NB4 (cell line): ENCODE results near the gene MAN1A2.
"Not testable (repeated sequence)": the region's sequence is repeated elsewhere in the genome, so short reads cannot be mapped to it uniquely, and the experiment has no call there.

Experiments used
- DNase-seq: peaks from one replicate; pipeline ENCODE4 v3.0.0; 2010; ENCODE audit warnings: low read depth
- H3K4me3 ChIP-seq: one replicate; pipeline ENCODE4 v1.5.1; 2011; ENCODE audit warnings: mild to moderate bottlenecking, low read depth, low read length, moderate library complexity
- CTCF ChIP-seq: IDR thresholded peaks from one replicate; pipeline ENCODE4 v1.5.1; 2012; ENCODE audit warnings: low read depth, low read length
- MYC ChIP-seq: IDR thresholded peaks from 2 replicates; pipeline ENCODE4 v1.6.1; 2011; ENCODE audit warnings: low read depth, low read length
- POLR2A ChIP-seq: IDR thresholded peaks from 2 replicates; pipeline ENCODE4 v1.6.1; 2011; ENCODE audit warnings: mild to moderate bottlenecking; ENCODE audit not compliant: insufficient read length; ENCODE audit errors: extremely low read depth
- TF ChIP-seq, protein P1 (sequence below): IDR thresholded peaks from 2 replicates; pipeline ENCODE4 v1.6.1; 2011; ENCODE audit warnings: low read depth, low read length

Gene MAN1A2

DNA sequence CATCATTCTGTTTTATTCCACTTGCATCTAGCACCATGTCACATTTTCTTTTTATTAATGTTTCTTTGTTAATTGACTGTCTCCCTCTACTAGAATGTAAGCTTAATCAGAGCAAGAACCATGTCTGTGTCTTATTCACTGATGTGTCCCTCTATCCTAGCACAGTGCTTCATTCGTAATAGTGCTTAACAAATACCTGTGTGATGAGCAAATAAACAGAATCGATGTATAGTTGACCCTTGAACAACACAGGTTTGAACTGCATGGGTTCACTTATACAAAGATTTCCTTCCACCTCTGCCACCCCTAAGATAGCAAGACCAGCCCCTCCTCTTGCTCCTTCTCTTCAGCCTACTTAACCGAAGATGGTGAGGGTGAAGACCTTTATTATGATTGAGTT lies 42.9 kb upstream of the MAN1A2 start:
- H3K4me3 ChIP-seq: no peak overlapping the region
- no peak for DNase-seq
- no peak for TF ChIP-seq CTCF
- TF ChIP-seq POLR2A: no peak
- TF ChIP-seq MYC: no peak
- TF ChIP-seq, protein P1, sequence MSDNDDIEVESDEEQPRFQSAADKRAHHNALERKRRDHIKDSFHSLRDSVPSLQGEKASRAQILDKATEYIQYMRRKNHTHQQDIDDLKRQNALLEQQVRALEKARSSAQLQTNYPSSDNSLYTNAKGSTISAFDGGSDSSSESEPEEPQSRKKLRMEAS: no peak

DNA sequence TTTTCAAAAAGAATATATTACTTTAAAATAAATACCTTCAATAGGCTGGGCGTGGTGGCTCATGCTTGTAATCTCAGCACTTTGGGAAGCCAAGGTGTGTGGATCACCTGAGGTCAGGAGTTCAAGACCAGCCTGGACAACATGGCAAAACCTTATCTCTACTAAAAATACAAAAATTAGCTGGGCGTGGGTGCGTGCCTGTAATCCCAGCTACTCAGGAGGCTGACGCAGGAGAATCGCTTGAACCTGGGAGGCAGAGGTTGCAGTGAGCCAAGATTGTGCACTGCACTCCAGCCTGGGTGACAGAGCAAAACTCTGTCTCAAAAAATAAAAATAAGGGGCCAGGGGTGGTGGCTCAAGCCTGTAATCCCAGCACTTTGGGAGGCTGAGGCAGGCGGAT lies 41.2 kb upstream of the MAN1A2 start:
- H3K4me3 ChIP-seq, DNase-seq: not testable (repeated sequence)

GRCh38 chr1:117327011-117327410 lies 40.2 kb upstream of the MAN1A2 start:
- no peak overlapping the region for H3K4me3 ChIP-seq
- TF ChIP-seq MYC (no peak), POLR2A (no peak), CTCF (no peak)
- TF ChIP-seq, protein P1: no peak
- DNase-seq: no peak

GRCh38 chr1:117335376-117336086 lies 31.7 kb upstream of the MAN1A2 start:
- DNase-seq: no peak
- no peak for TF ChIP-seq POLR2A
- H3K4me3 ChIP-seq: no peak overlapping the region

- no peak for DNase-seq
- no peak for TF ChIP-seq CTCF
- TF ChIP-seq, protein P1: no peak
- no peak for TF ChIP-seq MYC
- TF ChIP-seq POLR2A: no peak
- no peak overlapping the region for H3K4me3 ChIP-seq
Measured at GRCh38 chr1:117336088-117336817, 31.0 kb upstream of the MAN1A2 start.

DNA sequence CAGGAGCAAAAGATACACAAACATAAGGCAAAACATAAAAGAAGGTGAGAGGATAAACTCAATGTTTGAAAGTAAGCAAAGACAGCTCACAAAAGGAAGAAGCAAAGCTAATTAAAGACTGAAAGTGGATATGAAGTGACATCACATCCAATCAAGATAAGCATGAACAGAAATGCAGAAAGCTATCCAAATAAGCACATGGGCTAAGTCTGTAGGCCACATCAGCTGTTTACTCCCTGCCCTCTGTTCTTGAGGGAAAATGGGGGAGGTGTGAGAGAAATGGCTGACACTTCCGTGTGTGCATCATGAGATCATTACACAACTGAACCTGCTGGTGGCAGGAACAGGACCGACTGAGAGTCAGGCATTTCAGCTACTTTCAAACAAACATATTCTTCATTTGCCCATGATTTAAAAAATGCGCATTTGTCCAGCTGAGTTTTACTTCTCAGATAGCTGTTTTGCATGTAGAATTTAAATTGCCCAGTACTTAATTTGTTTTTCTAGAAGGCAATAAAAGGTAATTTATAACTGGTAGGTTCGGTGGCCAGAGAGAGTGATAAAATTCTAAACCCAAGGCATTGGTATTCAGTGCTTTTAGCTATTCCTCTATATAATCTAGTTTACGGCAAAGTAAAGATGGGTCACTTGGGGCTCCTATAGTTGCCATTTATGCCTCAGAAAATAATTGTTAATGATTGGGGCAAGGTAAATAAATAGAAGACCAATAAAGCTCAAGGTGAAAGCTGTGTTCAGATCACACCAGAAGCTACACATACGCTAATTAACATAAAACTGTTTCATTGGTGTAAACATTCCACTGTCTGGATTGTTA lies 27.2 kb upstream of the MAN1A2 start:
- H3K4me3 ChIP-seq: no peak overlapping the region
- no peak for TF ChIP-seq MYC
- TF ChIP-seq, protein P1: peak; percentile 49; the same call in 1 of the 2 replicates
- DNase-seq: peak; percentile 51

- no peak overlapping the region for H3K4me3 ChIP-seq
- TF ChIP-seq MYC (no peak), POLR2A (no peak), CTCF (no peak)
- TF ChIP-seq, protein P1: no peak
- no peak for DNase-seq
Measured at GRCh38 chr1:117341123-117341522, 26.1 kb upstream of the MAN1A2 start.
